Adrenal gland (tissue), 5 donors: ENCODE measurements around the gene TNFRSF1B.

Source experiments
- POLR2A ChIP-seq, 2 donors: fragments of 450-650 bp; IDR thresholded peaks; one replicate each; pipeline ENCODE4 v1.6.1; 2017; ENCODE audit warnings: antibody characterized with exemption in 2 of 2, mild to moderate bottlenecking in 2 of 2, moderate library complexity in 1 of 2
- TF ChIP-seq, protein P1 (sequence below), 6 experiments: fragments of 450-650 bp in 4 of 6; fragments of 200-600 bp in 2 of 6; sonication (generic) in 1 of 6; IDR thresholded peaks; 1 replicate in 5 of 6; 2 replicates in 1 of 6; pipeline versions ENCODE4 v1.5.1 to v1.8.0; 2016 to 2021; ENCODE audit warnings: antibody characterized with exemption in 6 of 6, mild to moderate bottlenecking in 2 of 6, moderate library complexity in 1 of 6
- donor health status: DM: no; HTN: no; CAD: no.

DNA sequence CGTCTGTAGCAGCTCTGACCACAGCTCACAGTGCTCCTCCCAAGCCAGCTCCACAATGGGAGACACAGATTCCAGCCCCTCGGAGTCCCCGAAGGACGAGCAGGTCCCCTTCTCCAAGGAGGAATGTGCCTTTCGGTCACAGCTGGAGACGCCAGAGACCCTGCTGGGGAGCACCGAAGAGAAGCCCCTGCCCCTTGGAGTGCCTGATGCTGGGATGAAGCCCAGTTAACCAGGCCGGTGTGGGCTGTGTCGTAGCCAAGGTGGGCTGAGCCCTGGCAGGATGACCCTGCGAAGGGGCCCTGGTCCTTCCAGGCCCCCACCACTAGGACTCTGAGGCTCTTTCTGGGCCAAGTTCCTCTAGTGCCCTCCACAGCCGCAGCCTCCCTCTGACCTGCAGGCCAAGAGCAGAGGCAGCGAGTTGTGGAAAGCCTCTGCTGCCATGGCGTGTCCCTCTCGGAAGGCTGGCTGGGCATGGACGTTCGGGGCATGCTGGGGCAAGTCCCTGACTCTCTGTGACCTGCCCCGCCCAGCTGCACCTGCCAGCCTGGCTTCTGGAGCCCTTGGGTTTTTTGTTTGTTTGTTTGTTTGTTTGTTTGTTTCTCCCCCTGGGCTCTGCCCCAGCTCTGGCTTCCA, 40.1 kb downstream of the TNFRSF1B start:
- TF ChIP-seq POLR2A (IDR thresholded peaks at IDR 0.05), result no peak
- TF ChIP-seq, protein P1, sequence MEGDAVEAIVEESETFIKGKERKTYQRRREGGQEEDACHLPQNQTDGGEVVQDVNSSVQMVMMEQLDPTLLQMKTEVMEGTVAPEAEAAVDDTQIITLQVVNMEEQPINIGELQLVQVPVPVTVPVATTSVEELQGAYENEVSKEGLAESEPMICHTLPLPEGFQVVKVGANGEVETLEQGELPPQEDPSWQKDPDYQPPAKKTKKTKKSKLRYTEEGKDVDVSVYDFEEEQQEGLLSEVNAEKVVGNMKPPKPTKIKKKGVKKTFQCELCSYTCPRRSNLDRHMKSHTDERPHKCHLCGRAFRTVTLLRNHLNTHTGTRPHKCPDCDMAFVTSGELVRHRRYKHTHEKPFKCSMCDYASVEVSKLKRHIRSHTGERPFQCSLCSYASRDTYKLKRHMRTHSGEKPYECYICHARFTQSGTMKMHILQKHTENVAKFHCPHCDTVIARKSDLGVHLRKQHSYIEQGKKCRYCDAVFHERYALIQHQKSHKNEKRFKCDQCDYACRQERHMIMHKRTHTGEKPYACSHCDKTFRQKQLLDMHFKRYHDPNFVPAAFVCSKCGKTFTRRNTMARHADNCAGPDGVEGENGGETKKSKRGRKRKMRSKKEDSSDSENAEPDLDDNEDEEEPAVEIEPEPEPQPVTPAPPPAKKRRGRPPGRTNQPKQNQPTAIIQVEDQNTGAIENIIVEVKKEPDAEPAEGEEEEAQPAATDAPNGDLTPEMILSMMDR (IDR thresholded peaks at IDR 0.05), result no peak
